AG10803 (cell line): ENCODE measurements around the gene CELF2.

Experiments used
- DNase-seq: peaks from one replicate; pipeline ENCODE4 v3.0.0; 2010; ENCODE audit warnings: low read depth
- H3K4me3 ChIP-seq: 2 replicates; pipeline ENCODE4 v1.5.1; 2011; ENCODE audit warnings: mild to moderate bottlenecking, low read length, control low read depth
- TF ChIP-seq, protein P1 (sequence below): conservative IDR thresholded peaks from 2 replicates; pipeline ENCODE4 v1.5.1; 2011; ENCODE audit warnings: mild to moderate bottlenecking, low read length, control low read depth, inconsistent platforms

The CELF2 gene

DNA sequence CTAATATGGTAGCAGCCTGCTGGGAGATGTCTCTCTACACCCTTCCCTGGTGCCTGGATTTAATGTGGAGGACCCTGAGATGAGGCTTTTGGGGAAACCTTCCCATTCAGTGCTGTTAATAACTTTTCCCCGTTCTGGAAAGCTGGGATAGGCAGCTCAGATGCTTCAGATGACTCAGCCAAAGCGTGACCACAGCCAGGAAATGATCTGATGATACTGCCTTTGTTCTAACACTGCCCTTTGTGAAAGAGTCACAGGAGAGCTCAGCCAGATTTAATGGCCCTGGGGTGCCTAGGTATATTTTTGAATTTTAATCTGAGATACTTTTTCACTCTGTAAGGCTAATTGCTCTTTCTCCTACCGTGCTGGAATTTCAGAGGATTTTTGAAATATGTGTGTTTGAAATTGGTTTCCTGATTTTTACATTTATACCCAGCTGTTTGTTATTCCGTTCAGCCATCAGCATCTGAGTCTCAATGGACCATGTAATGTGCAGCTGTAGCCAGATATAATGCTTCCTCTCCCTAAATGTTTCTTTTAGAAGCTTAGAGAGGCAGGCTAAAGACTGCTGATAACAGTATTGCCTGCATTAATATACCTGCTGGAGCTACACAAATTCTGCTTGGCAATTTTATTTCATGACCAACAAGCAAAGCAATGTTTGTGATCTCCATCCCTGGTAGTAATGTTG, 17.8 kb downstream of the CELF2 start:
- TF ChIP-seq, protein P1, sequence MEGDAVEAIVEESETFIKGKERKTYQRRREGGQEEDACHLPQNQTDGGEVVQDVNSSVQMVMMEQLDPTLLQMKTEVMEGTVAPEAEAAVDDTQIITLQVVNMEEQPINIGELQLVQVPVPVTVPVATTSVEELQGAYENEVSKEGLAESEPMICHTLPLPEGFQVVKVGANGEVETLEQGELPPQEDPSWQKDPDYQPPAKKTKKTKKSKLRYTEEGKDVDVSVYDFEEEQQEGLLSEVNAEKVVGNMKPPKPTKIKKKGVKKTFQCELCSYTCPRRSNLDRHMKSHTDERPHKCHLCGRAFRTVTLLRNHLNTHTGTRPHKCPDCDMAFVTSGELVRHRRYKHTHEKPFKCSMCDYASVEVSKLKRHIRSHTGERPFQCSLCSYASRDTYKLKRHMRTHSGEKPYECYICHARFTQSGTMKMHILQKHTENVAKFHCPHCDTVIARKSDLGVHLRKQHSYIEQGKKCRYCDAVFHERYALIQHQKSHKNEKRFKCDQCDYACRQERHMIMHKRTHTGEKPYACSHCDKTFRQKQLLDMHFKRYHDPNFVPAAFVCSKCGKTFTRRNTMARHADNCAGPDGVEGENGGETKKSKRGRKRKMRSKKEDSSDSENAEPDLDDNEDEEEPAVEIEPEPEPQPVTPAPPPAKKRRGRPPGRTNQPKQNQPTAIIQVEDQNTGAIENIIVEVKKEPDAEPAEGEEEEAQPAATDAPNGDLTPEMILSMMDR, result no peak
- DNase-seq, result peak; percentile 58

DNA sequence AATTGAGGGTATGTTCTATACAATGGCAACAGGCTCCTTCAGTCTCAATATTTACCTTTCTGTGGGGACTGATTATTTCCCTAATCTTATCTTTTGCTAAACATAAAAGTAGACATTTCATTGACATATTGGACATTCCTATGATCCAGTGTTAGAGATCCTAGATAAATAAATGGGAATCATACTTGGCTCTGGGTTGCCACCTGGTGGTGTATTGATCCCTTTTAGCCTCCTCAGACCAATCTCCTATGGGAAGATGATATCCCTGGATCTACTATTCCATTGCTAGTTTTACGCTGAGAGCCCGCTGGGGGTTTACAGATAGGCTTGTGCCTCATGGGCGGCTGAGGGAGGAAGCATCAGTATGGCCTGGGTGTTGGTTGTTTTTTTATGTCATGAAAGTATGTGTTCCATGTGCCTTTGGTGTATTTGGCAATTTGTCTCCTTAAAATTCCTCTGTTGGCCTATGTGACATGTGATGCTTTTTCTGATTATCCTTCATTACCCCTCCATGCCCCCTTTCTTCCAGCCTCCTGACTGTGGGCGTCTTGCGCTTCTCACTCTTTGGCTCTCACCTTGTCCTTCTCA, 18.8 kb downstream of the CELF2 start:
- DNase-seq, result peak; percentile 54
- H3K4me3 ChIP-seq, result no peak overlapping the region
- TF ChIP-seq, protein P1, result peak; percentile 78

More for the DNA sequence above, 17.8 kb downstream of the CELF2 start:
- H3K4me3 ChIP-seq, result no peak overlapping the region

DNA sequence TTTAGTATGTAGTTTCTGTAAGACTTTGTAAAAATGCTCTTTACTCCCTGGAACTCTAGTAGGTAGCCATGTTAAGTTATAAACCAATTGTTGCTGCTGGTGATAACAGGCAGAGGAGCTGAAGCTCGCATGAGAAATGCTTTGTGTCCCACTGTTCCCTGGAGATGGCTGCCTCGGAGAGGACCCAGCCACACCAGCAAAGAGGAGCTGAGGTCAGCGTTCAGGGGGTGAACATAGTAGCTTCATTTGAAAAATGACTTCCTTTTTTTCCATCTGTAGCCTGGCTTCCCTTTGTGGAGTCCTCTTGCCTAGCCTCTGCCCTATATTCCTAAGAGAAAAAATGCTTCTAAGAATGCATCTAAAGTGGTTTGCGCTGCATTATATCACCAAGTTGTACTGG, 20.3 kb downstream of the CELF2 start:
- TF ChIP-seq, protein P1, result no peak
- H3K4me3 ChIP-seq, result no peak overlapping the region
- DNase-seq, result no peak

DNA sequence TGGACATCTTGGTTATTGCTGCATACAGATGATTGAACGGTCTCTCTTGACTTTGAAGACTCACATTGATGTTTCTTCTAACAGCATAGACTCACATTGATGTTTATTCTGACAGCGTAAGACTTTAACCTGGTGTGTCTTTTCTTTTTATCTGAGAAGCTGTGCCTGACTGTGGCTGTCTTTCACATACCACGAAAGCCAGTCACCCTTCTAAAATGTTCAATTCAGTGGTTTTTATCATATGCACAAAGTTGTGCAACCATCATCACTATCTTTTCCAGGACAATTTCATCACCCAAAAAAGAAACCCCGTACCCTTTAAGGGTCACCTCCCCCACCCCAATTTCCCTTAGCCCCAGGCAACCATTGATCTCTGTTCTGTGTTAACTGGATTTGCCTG, 24.7 kb downstream of the CELF2 start:
- TF ChIP-seq, protein P1, result no peak
- no peak for DNase-seq
- no peak overlapping the region for H3K4me3 ChIP-seq

DNA sequence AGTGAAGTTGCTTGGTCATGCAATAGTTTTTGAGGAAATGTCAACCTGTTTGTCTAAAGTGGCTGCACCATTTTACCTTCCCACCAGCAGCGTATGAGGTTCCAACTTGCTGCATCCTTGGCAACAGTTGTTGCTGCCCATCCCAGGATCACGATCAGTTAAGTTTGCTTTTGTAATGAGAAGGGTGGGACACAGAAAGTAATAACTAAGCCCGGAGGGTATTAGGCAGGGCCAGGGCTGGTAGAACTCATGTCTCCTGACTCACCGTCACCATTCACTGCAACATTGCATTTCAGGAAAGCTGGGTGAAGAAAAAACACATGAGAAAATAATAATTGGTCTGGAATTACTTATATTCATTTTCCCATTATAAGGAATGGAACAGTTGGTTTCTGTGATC, 25.4 kb downstream of the CELF2 start:
- TF ChIP-seq, protein P1, result no peak
- no peak overlapping the region for H3K4me3 ChIP-seq
- no peak for DNase-seq

DNA sequence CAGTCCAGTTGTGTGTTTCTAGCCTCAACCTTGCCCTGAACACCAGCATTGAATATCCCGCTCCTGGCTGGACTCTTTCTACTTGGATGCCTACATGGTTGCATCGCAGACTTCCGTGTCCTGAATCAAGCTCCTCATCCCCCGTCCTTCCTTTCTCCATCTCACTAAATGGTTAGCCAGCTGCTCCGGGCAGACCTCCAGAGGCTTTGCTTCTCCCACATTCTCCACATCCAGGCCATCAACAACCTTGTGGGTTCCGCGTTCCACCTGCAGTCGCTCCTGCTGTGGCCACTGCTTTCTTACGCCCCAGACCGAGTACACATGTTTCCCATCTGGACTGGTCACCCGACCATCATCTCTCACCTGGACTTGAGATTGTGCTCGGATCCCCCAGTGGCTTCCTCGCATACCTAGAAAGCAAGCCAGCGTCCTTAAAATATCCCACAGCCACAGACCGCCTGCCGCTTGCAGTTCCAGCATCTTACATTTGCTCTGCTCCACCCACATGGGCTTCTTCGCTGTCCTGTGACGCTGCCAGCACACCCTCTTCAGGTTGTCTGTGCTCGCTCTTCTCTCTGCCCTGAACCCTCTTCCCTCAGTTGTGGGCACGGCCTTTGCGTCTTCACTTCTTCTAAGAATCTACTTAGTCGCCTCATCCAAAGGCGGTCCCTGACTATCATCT, 25.9 kb downstream of the CELF2 start:
- DNase-seq, result no peak
- TF ChIP-seq, protein P1, result no peak
- no peak overlapping the region for H3K4me3 ChIP-seq

DNA sequence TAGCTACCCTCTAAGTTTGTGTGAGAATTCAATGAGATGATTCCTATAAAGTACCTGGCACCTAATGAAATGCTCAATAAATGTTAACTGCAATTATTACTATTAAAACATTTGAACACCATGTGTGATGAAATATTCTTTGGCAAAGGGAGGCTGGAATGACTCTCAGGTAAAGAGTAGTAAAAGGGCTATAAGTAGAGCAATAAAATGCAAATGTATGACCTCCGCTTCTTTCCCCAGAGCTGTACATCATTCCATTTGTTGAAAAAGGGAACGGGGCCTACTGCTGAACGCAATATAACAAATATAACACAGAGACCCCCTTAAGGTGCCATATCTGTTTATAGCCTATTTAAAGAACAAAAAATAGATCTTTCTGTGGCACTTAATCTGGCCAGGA, 27.8 kb downstream of the CELF2 start:
- DNase-seq, result no peak
- TF ChIP-seq, protein P1, result no peak
- H3K4me3 ChIP-seq, result no peak overlapping the region
